Urinary bladder (tissue), 4 donors: Measurements from ENCODE around the gene ZGRF1. TPM values are rescaled to one million over a fixed set of nuclear protein-coding genes. Genes with fewer than 3 reads are reported as not detected.
"Not testable (repeated sequence)": the region's sequence is repeated elsewhere in the genome, so short reads cannot be mapped to it uniquely, and the experiment has no call there.

Experiments
- DNase-seq: peaks from one replicate; pipeline ENCODE4 v3.0.0-alpha.2; 2015; ENCODE audit errors: extremely low spot score
- H3K27ac ChIP-seq: one replicate; pipeline ENCODE4 v1.5.1; 2013; ENCODE audit warnings: low read depth, mild to moderate bottlenecking, moderate library complexity
- H3K36me3 ChIP-seq: one replicate; pipeline ENCODE4 v1.6.1; 2013; ENCODE audit warnings: mild to moderate bottlenecking, moderate library complexity; ENCODE audit not compliant: insufficient read depth
- H3K4me1 ChIP-seq: one replicate; pipeline ENCODE4 v1.6.1; 2013; ENCODE audit warnings: mild to moderate bottlenecking, moderate library complexity; ENCODE audit not compliant: insufficient read depth
- H3K4me3 ChIP-seq: one replicate; pipeline ENCODE4 v1.5.1; 2013; ENCODE audit warnings: low read depth, low read length
- WGBS: extraction: QIAGEN DNeasy Blood & Tissue Kit; methylation state at CpG from one replicate; pipeline ENCODE4 v1.1.7; 2013; 5-methylcytosine and 5-hydroxymethylcytosine counted together
- polyA plus RNA-seq: library from polyadenylated mRNA; stranded (reverse); fragments of 200-250 nt; gene quantifications from one replicate; pipeline ENCODE4 v1.2.3, GENCODE V29; 2013
- total RNA-seq: library from RNA; depleted of rRNA; stranded (reverse); fragments of >200 nt; gene quantifications from one replicate; pipeline ENCODE4 v1.2.3, GENCODE V29; 2014
- donor health status: healthy with polysubstance abuse.
- donor health status: healthy.

Gene ZGRF1
- total and polyA plus RNA-seq, 2 donors, result 1.6 to 34.6 TPM

GRCh38 chr4:112648263-112649054 lies 11.8 kb upstream of the ZGRF1 start:
- DNase-seq, result no peak
- no peak overlapping the region for H3K27ac ChIP-seq
- no peaks in the 10 kb centered on the region for H3K4me1 ChIP-seq
- 55% methylated on average over 3 of the region's 3 CpGs for WGBS
- H3K4me3 ChIP-seq, result no peak overlapping the region
- peaks cover 8% of the 10 kb centered on the region for H3K36me3 ChIP-seq

GRCh38 chr4:112647785-112648184 lies 11.1 kb upstream of the ZGRF1 start:
- Histone ChIP-seq H3K4me3 (no peak overlapping the region), H3K4me1 (no peaks in the 10 kb centered on the region), H3K27ac (no peak overlapping the region), H3K36me3 (peaks cover 7% of the 10 kb centered on the region)
- WGBS, result 77% methylated on average over 3 of the region's 3 CpGs
- no peak for DNase-seq

GRCh38 chr4:112646632-112647537 lies 10.2 kb upstream of the ZGRF1 start:
- 65% methylated on average over 6 of the region's 6 CpGs for WGBS
- Histone ChIP-seq H3K4me1 (no peaks in the 10 kb centered on the region), H3K36me3 (peaks cover 7% of the 10 kb centered on the region), H3K4me3 (no peak overlapping the region), H3K27ac (no peak overlapping the region)
- DNase-seq, result no peak

GRCh38 chr4:112645541-112646329 lies 9.0 kb upstream of the ZGRF1 start:
- Histone ChIP-seq H3K4me1 (no peaks in the 10 kb centered on the region), H3K4me3 (no peak overlapping the region), H3K27ac (no peak overlapping the region), H3K36me3 (peaks cover 5% of the 10 kb centered on the region)
- DNase-seq, result no peak
- 67% methylated on average over 8 of the region's 8 CpGs for WGBS

GRCh38 chr4:112644595-112645535 lies 8.2 kb upstream of the ZGRF1 start:
- not testable (repeated sequence) for DNase-seq, H3K4me3 ChIP-seq, H3K4me1 ChIP-seq, H3K27ac ChIP-seq, H3K36me3 ChIP-seq
- 91% methylated on average over 10 of the region's 10 CpGs for WGBS

GRCh38 chr4:112642526-112642925 lies 5.8 kb upstream of the ZGRF1 start:
- WGBS, result 82% methylated on average over 2 of the region's 2 CpGs
- H3K4me3 ChIP-seq, result no peak overlapping the region
- H3K4me1 ChIP-seq, result peaks cover 2% of the 10 kb centered on the region
- H3K27ac ChIP-seq, result no peak overlapping the region
- DNase-seq, result no peak
- peaks cover 2% of the 10 kb centered on the region for H3K36me3 ChIP-seq

GRCh38 chr4:112637552-112637866 lies 800 bp upstream of the ZGRF1 start:
- H3K4me1 ChIP-seq, result peaks cover 2% of the 10 kb centered on the region
- no peak for DNase-seq
- peak overlapping the region; percentile 79 for H3K27ac ChIP-seq
- H3K4me3 ChIP-seq, result peak overlapping the region; percentile 34
- H3K36me3 ChIP-seq, result no peaks in the 10 kb centered on the region
- WGBS, result under 1% methylated on average over 8 of the region's 8 CpGs

GRCh38 chr4:112633477-112634235 lies 3.1 kb downstream of the ZGRF1 start:
- Histone ChIP-seq H3K4me1 (no peaks in the 10 kb centered on the region), H3K27ac (no peak overlapping the region), H3K36me3 (no peaks in the 10 kb centered on the region), H3K4me3 (no peak overlapping the region)
- DNase-seq, result no peak
- 33% methylated on average over 4 of the region's 4 CpGs for WGBS

- no peaks in the 10 kb centered on the region for H3K36me3 ChIP-seq
- no peak overlapping the region for H3K27ac ChIP-seq
- DNase-seq, result no peak
- no peaks in the 10 kb centered on the region for H3K4me1 ChIP-seq
- no peak overlapping the region for H3K4me3 ChIP-seq
- WGBS, result 70% methylated on average over 4 of the region's 4 CpGs
Measured at GRCh38 chr4:112626228-112626627, 10.5 kb downstream of the ZGRF1 start.

GRCh38 chr4:112616984-112617383 lies 19.7 kb downstream of the ZGRF1 start:
- no peaks in the 10 kb centered on the region for H3K36me3 ChIP-seq
- no peak overlapping the region for H3K27ac ChIP-seq
- no peak for DNase-seq
- WGBS, result 92% methylated on average over 2 of the region's 2 CpGs
- no peaks in the 10 kb centered on the region for H3K4me1 ChIP-seq
- no peak overlapping the region for H3K4me3 ChIP-seq

- WGBS, result 42% methylated on average over 2 of the region's 2 CpGs
Measured at GRCh38 chr4:112612814-112613213, 23.9 kb downstream of the ZGRF1 start.

GRCh38 chr4:112604589-112604988 lies 32.1 kb downstream of the ZGRF1 start:
- Histone ChIP-seq H3K4me3 (no peak overlapping the region), H3K4me1 (no peaks in the 10 kb centered on the region), H3K36me3 (no peaks in the 10 kb centered on the region), H3K27ac (no peak overlapping the region)
- DNase-seq, result peak; percentile 11

More at GRCh38 chr4:112612814-112613213, 23.9 kb downstream of the ZGRF1 start:
- not testable (repeated sequence) for H3K36me3 ChIP-seq, H3K27ac ChIP-seq, H3K4me1 ChIP-seq, H3K4me3 ChIP-seq, DNase-seq
